CD4-positive, alpha-beta memory T cell (primary cell): ENCODE data around the gene TFDP2. TPM values are rescaled to one million over a fixed set of nuclear protein-coding genes. Genes with fewer than 3 reads are reported as not detected.

Source experiments
- CTCF ChIA-PET: fragments of 350-600 bp; sonication (Branson Sonifier 250); formaldehyde crosslinking; loops from one replicate; lab custom pipeline; 2021; ENCODE audit warnings: inconsistent platforms; ENCODE audit not compliant: partially characterized antibody; lab: Charles Lee
- POLR2A ChIA-PET: fragments of 350-600 bp; sonication (Branson Sonifier 250); formaldehyde crosslinking; loops from one replicate; lab custom pipeline; 2021; ENCODE audit not compliant: partially characterized antibody; lab: Charles Lee
- DNase-seq, 5 donors: peaks; one replicate each; pipeline versions ENCODE4 v3.0.0 to v3.0.0-alpha.2; 2020 to 2022; ENCODE audit warnings: mixed read lengths in 1 of 5
- H3K27ac ChIP-seq: one replicate; pipeline ENCODE4 v1.7.0; 2013; ENCODE audit warnings: low read depth, low read length
- H3K27me3 ChIP-seq: 2 replicates; pipeline ENCODE4 v1.7.0; 2013; ENCODE audit warnings: mild to moderate bottlenecking, low read length, moderate library complexity; ENCODE audit not compliant: insufficient read depth
- H3K36me3 ChIP-seq: 2 replicates; pipeline ENCODE4 v1.7.0; 2013; ENCODE audit warnings: mild to moderate bottlenecking, low read length, moderate library complexity; ENCODE audit not compliant: insufficient read depth
- H3K4me1 ChIP-seq: 2 replicates; pipeline ENCODE4 v1.7.0; 2013; ENCODE audit warnings: mild to moderate bottlenecking, low read length, moderate library complexity; ENCODE audit not compliant: insufficient read depth
- H3K4me3 ChIP-seq, 2 donors: one replicate each; pipeline ENCODE4 v1.7.0; 2013; ENCODE audit warnings: low read length in 2 of 2, mild to moderate bottlenecking in 1 of 2
- H3K9me3 ChIP-seq, 2 donors: one replicate each; pipeline ENCODE4 v1.7.0; 2013; ENCODE audit warnings: low read length in 2 of 2, control low read depth in 1 of 2; ENCODE audit not compliant: control insufficient read depth in 1 of 2
- H3K27ac Mint-ChIP-seq, 7 donors: one replicate each; pipeline ENCODE4 v1.8.0; 2020 to 2021; ENCODE audit warnings: mixed read lengths in 7 of 7, mild to moderate bottlenecking in 6 of 7, inconsistent platforms in 3 of 7, moderate library complexity in 3 of 7
- H3K27me3 Mint-ChIP-seq, 2 donors: one replicate each; pipeline ENCODE4 v1.8.0; 2020 to 2021; ENCODE audit warnings: mixed read lengths in 2 of 2
- H3K36me3 Mint-ChIP-seq, 2 donors: one replicate each; pipeline ENCODE4 v1.8.0; 2020 to 2021; ENCODE audit warnings: mixed read lengths in 2 of 2, inconsistent platforms in 1 of 2, mild to moderate bottlenecking in 1 of 2
- H3K4me1 Mint-ChIP-seq, 4 donors: one replicate each; pipeline ENCODE4 v1.8.0; 2020 to 2021; ENCODE audit warnings: mixed read lengths in 4 of 4, mild to moderate bottlenecking in 1 of 4
- H3K4me3 Mint-ChIP-seq, 8 donors: one replicate each; pipeline ENCODE4 v1.8.0; 2020 to 2021; ENCODE audit warnings: mixed read lengths in 8 of 8, mild to moderate bottlenecking in 7 of 8, moderate library complexity in 6 of 8, inconsistent platforms in 3 of 8
- H3K9me3 Mint-ChIP-seq, 8 donors: one replicate each; pipeline ENCODE4 v1.8.0; 2020 to 2021; ENCODE audit warnings: mixed read lengths in 8 of 8, mild to moderate bottlenecking in 5 of 8, inconsistent platforms in 3 of 8, moderate library complexity in 1 of 8
- intact Hi-C: fragments of 100-400 bp; cut with micrococcal nuclease; formaldehyde crosslinking; loops from one replicate; pipeline ENCODE4 v1.15.1; 2023
- polyA plus RNA-seq, 2 donors: library from polyadenylated mRNA; unstranded; fragments of 300-500 nt; fragmentation: Illumina TruSeq; gene quantifications; one replicate each; pipeline ENCODE4 v1.2.3, GENCODE V29; 2021
- total RNA-seq, 2 experiments: library from RNA; stranded (reverse); gene quantifications; one replicate each; pipeline ENCODE4 v1.2.3, GENCODE V29; 2021

The TFDP2 gene
- total and polyA plus RNA-seq, 4 experiments from 2014 or later = 13.6 to 31.5 (median 22.2) TPM

DNA sequence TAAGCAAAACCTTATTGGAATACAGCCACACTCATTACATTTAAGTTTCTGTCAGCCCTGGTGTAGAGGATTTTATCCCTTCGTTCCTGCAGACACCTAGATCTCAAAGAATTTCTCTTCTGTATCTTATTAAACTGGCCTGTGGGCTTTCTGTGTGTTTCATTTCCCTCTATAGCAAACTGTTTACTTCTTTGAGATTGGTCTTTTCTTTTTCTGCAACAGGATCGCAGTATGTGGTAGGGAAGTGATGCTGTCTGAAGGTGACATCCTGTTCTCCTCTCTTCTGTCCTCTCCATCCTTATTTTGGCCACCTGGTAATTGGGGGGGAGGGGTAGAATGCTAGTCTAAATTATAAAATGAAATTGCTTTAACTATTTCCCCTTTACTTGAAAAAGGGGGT lies 247.4 kb downstream of the TFDP2 start:
- Mint-ChIP-seq H3K4me3 (no peak overlapping the region), H3K27ac (peak overlapping the region in 2 of 7 donors; percentile 15 to 53), H3K9me3 (peaks cover 0 to 23% (median 11%) of the 10 kb centered on the region in 8 donors), H3K36me3 (peaks cover 17 to 34% of the 10 kb centered on the region in 2 donors), H3K27me3 (no peaks in the 10 kb centered on the region), H3K4me1 (peaks cover 2 to 12% (median 6%) of the 10 kb centered on the region in 4 donors)
- H3K9me3 ChIP-seq = peaks cover 0 to 10% of the 10 kb centered on the region in 2 donors
- H3K36me3 ChIP-seq = peaks cover 2% of the 10 kb centered on the region
- H3K4me1 ChIP-seq = no peaks in the 10 kb centered on the region
- no peak for DNase-seq
- no peak overlapping the region for H3K27ac ChIP-seq
- no peak overlapping the region for H3K4me3 ChIP-seq
- ChIA-PET CTCF (interaction anchor here (1.4 to 2.8 kb wide), 2 partner anchors 9 to 11 kb away, joined by 3 to 14 read pairs; no protein-coding TSS in a partner anchor), POLR2A (no interaction called here)
- intact Hi-C loops = no loop called here
- no peaks in the 10 kb centered on the region for H3K27me3 ChIP-seq

DNA sequence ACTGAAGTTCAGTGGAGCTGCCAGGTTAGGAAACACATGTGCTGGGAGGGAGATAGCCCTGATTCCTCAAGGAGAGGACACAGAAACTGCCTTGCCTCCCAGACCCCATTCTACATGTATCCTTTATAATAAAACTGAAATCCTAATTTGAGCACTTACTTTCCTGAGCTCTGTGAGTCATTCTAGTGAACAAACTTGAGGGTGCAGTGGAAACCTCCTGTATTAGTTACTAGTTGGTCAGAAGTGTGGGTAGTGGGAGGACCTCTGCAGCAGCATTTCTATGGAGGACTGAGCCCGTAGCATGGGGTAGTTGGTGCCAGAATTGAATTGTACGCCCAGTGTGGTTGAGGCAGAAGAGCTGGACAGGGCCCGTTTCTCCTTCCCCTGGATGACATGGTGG lies 249.0 kb downstream of the TFDP2 start:
- Mint-ChIP-seq H3K4me3 (no peak overlapping the region), H3K27ac (peak overlapping the region in 1 of 7 donors; percentile 43), H3K4me1 (peaks cover 4 to 13% (median 7%) of the 10 kb centered on the region in 4 donors), H3K9me3 (peaks cover 0 to 23% (median 11%) of the 10 kb centered on the region in 8 donors), H3K36me3 (peaks cover 26 to 27% of the 10 kb centered on the region in 2 donors), H3K27me3 (no peaks in the 10 kb centered on the region)
- Histone ChIP-seq H3K4me3 (no peak overlapping the region), H3K9me3 (peaks cover 0 to 10% of the 10 kb centered on the region in 2 donors), H3K27me3 (no peaks in the 10 kb centered on the region), H3K36me3 (no peaks in the 10 kb centered on the region), H3K27ac (no peak overlapping the region), H3K4me1 (no peaks in the 10 kb centered on the region)
- no peak for DNase-seq
- intact Hi-C loops = no loop called here
- ChIA-PET CTCF (interaction anchor here (1.0 to 1.4 kb wide), 2 partner anchors 14 to 25 kb away, joined by 3 to 12 read pairs; no protein-coding TSS in a partner anchor), POLR2A (interaction anchor here (1.0 kb wide), 1 partner anchor 103 kb away, joined by 3 read pairs; no protein-coding TSS in a partner anchor)

DNA sequence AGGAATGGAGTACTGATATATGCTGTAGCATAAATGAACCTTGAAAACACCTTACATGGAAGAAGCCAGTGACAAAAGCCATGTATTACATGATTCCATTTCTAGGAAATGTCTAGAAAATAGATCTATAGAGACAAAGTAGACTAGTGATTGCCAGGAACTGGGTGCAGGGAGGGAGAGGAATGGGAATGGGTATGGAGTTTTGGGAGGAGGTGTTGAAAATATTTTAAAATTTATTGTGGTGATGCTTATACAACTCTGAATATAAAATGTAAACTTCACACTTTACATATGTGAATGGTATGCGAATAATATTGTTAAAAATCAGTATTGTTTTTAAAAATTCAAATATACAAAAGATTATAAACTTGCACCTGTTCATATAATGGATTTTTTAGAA lies 250.4 kb downstream of the TFDP2 start:
- Histone ChIP-seq H3K27me3 (no peaks in the 10 kb centered on the region), H3K36me3 (no peaks in the 10 kb centered on the region), H3K27ac (no peak overlapping the region), H3K9me3 (peaks cover 0 to 10% of the 10 kb centered on the region in 2 donors), H3K4me3 (no peak overlapping the region), H3K4me1 (no peaks in the 10 kb centered on the region)
- ChIA-PET CTCF (no interaction called here), POLR2A (no interaction called here)
- Mint-ChIP-seq H3K36me3 (peaks cover 22 to 32% of the 10 kb centered on the region in 2 donors), H3K9me3 (peaks cover 0 to 23% (median 11%) of the 10 kb centered on the region in 8 donors), H3K4me1 (peaks cover under 1 to 13% (median 8%) of the 10 kb centered on the region in 4 donors), H3K4me3 (no peak overlapping the region), H3K27me3 (no peaks in the 10 kb centered on the region), H3K27ac (no peak overlapping the region)
- intact Hi-C loops = no loop called here
- no peak for DNase-seq

DNA sequence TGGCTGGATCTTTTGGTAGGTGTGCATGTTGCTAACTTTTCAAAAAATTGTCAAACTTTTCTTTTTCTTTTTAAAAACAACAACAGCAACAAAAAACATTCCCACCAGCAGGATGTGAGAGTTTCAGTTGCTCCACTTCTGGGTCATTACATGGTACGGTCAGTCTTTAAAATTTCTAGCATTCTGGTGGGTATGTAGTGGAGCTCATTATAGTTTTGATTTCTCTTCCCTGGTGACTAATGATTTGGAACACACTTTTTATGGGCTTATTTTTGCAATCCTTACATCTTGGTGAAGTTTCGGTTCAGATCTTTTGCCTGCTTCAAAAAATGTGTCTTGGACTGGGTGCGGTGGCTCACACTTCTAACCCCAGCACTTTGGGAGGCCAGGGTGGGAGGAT lies 253.6 kb downstream of the TFDP2 start:
- Mint-ChIP-seq H3K4me1 (peaks cover 11 to 15% (median 12%) of the 10 kb centered on the region in 4 donors), H3K36me3 (peaks cover 20 to 32% of the 10 kb centered on the region in 2 donors), H3K4me3 (no peak overlapping the region), H3K27ac (peak overlapping the region in 1 of 7 donors; percentile 36), H3K27me3 (no peaks in the 10 kb centered on the region), H3K9me3 (peaks cover 0 to 16% (median 10%) of the 10 kb centered on the region in 8 donors)
- no peaks in the 10 kb centered on the region for H3K27me3 ChIP-seq
- ChIA-PET POLR2A (no interaction called here), CTCF (interaction anchor here (2.3 kb wide), 1 partner anchor 17 kb away, joined by 8 read pairs; no protein-coding TSS in a partner anchor)
- H3K9me3 ChIP-seq = peaks cover 0 to 10% of the 10 kb centered on the region in 2 donors
- DNase-seq = no peak
- intact Hi-C loops = no loop called here
- H3K4me1 ChIP-seq = peaks cover 6% of the 10 kb centered on the region
- no peak overlapping the region for H3K4me3 ChIP-seq
- H3K36me3 ChIP-seq = no peaks in the 10 kb centered on the region
- no peak overlapping the region for H3K27ac ChIP-seq

- Histone ChIP-seq H3K36me3 (no peaks in the 10 kb centered on the region), H3K9me3 (no peaks in the 10 kb centered on the region), H3K27ac (no peak overlapping the region), H3K4me3 (no peak overlapping the region), H3K27me3 (no peaks in the 10 kb centered on the region), H3K4me1 (peaks cover 6% of the 10 kb centered on the region)
- DNase-seq = no peak
- ChIA-PET POLR2A (interaction anchor here (1.0 to 1.7 kb wide), 2 partner anchors 16 to 19 kb away, joined by 3 to 5 read pairs; no protein-coding TSS in a partner anchor), CTCF (interaction anchor here (1.5 kb wide), 1 partner anchor 9 kb away, joined by 6 read pairs; no protein-coding TSS in a partner anchor)
- intact Hi-C loops = no loop called here
- Mint-ChIP-seq H3K36me3 (peaks cover 14 to 25% of the 10 kb centered on the region in 2 donors), H3K9me3 (peaks cover 0 to 9% (median 3%) of the 10 kb centered on the region in 8 donors), H3K27me3 (no peaks in the 10 kb centered on the region), H3K27ac (peak overlapping the region in 1 of 7 donors; percentile 75), H3K4me3 (no peak overlapping the region), H3K4me1 (peaks cover 11 to 17% (median 11%) of the 10 kb centered on the region in 4 donors)
Measured at GRCh38 chr3:141894524-141895176, 254.7 kb downstream of the TFDP2 start.

Other genes with a start within 250 kb of the TFDP2 start
- gene GK5, start 76.0 kb upstream of the TFDP2 start, total RNA-seq = 10 to 100 TPM; 15.1 to 18.6 TPM
- 1 to 10 TPM; 4.5 to 5.8 TPM for gene GK5, start 76.0 kb upstream of the TFDP2 start, polyA plus RNA-seq